Hepatocyte (in vitro differentiated cells): ENCODE data around the gene NAV2. TPM values are rescaled to one million over a fixed set of nuclear protein-coding genes. Genes with fewer than 3 reads are reported as not detected.

ENCODE experiments used
- DNase-seq: peaks from one replicate; pipeline ENCODE4 v3.0.0-alpha.2; 2016; ENCODE audit warnings: low spot score
- H2AFZ ChIP-seq: fragments of 200-600 bp; sonication (generic); 2 replicates; pipeline ENCODE4 v1.6.0; 2016; ENCODE audit warnings: antibody characterized with exemption, mild to moderate bottlenecking
- H3K27ac ChIP-seq: fragments of 200-600 bp; sonication (generic); 2 replicates; pipeline ENCODE4 v1.5.1; 2016; ENCODE audit warnings: mild to moderate bottlenecking
- H3K27me3 ChIP-seq: fragments of 200-600 bp; sonication (generic); 2 replicates; pipeline ENCODE4 v1.6.1; 2016
- H3K36me3 ChIP-seq: fragments of 200-600 bp; sonication (generic); replicated peaks from 2 replicates; pipeline ENCODE4 v1.5.1; 2016; ENCODE audit warnings: low read depth; ENCODE audit not compliant: insufficient read depth
- H3K4me1 ChIP-seq: fragments of 200-600 bp; sonication (generic); 2 replicates; pipeline ENCODE4 v1.5.1; 2016; ENCODE audit warnings: mild to moderate bottlenecking, moderate library complexity; ENCODE audit not compliant: insufficient read depth
- H3K4me2 ChIP-seq: fragments of 200-600 bp; sonication (generic); 2 replicates; pipeline ENCODE4 v1.6.0; 2016
- H3K4me3 ChIP-seq: fragments of 200-600 bp; sonication (generic); 2 replicates; pipeline ENCODE4 v1.5.1; 2016; ENCODE audit warnings: mild to moderate bottlenecking
- H3K79me2 ChIP-seq: fragments of 200-600 bp; sonication (generic); 2 replicates; pipeline ENCODE4 v1.6.0; 2017; ENCODE audit warnings: mild to moderate bottlenecking
- H3K9me2 ChIP-seq: fragments of 200-600 bp; sonication (generic); replicated peaks from 2 replicates; pipeline ENCODE4 v1.6.0; 2017; ENCODE audit warnings: mild to moderate bottlenecking; ENCODE audit not compliant: insufficient read depth
- H3K9me3 ChIP-seq: fragments of 200-600 bp; sonication (generic); 2 replicates; pipeline ENCODE4 v1.5.1; 2016; ENCODE audit warnings: low read depth, mild to moderate bottlenecking
- H4K20me1 ChIP-seq: fragments of 200-600 bp; sonication (generic); 2 replicates; pipeline ENCODE4 v1.6.0; 2016; ENCODE audit warnings: mild to moderate bottlenecking; ENCODE audit not compliant: insufficient read depth, poor library complexity, severe bottlenecking
- CTCF ChIP-seq: fragments of 200-600 bp; sonication (generic); IDR thresholded peaks from 2 replicates; pipeline ENCODE4 v1.5.1; 2016; ENCODE audit warnings: antibody characterized with exemption, mild to moderate bottlenecking; ENCODE audit not compliant: poor library complexity
- EZH2 ChIP-seq: fragments of 200-600 bp; sonication (generic); IDR thresholded peaks from 2 replicates; pipeline ENCODE4 v1.6.1; 2016; ENCODE audit warnings: antibody characterized with exemption, mild to moderate bottlenecking, borderline replicate concordance
- EZH2phosphoT487 ChIP-seq: fragments of 200-600 bp; sonication (generic); IDR thresholded peaks from one replicate; pipeline ENCODE4 v1.6.1; 2018; ENCODE audit warnings: antibody characterized with exemption, mild to moderate bottlenecking, low read depth, moderate library complexity; ENCODE audit not compliant: unreplicated experiment, severe bottlenecking
- WGBS: methylation state at CpG from one replicate; pipeline ENCODE4 v1.1.6; 2016; ENCODE audit warnings: low lambda C conversion rate; ENCODE audit errors: missing lambda C conversion rate; 5-methylcytosine and 5-hydroxymethylcytosine counted together
- polyA plus RNA-seq: library from polyadenylated mRNA; unstranded; fragments of >200 nt; fragmentation: Nextera tagmentation; extraction: Ambion mirVana; gene quantifications from 2 replicates; pipeline ENCODE4 v1.2.1, GENCODE V29; 2016
- total RNA-seq: library from RNA; depleted of rRNA; stranded (reverse); fragments of >200 nt; gene quantifications from 2 replicates; pipeline ENCODE4 v1.2.3, GENCODE V29; 2014

Gene NAV2
- total and polyA plus RNA-seq, 2 experiments from 2014 or later, result 23.7 to 30.8 TPM

- H3K79me2 ChIP-seq, result no peaks in the 10 kb centered on the region
- no peaks in the 10 kb centered on the region for H4K20me1 ChIP-seq
- H2AFZ ChIP-seq, result no peak overlapping the region
- no peak overlapping the region for H3K4me3 ChIP-seq
- no peak overlapping the region for H3K4me2 ChIP-seq
- peaks cover 14% of the 10 kb centered on the region for H3K4me1 ChIP-seq
- no peaks in the 10 kb centered on the region for H3K9me3 ChIP-seq
- no peak overlapping the region for H3K27ac ChIP-seq
- no peaks in the 10 kb centered on the region for H3K27me3 ChIP-seq
- H3K9me2 ChIP-seq, result no peaks in the 10 kb centered on the region
- no peaks in the 10 kb centered on the region for H3K36me3 ChIP-seq
- DNase-seq, result no peak
- WGBS, result 79% methylated on average over 4 of the region's 4 CpGs
- TF ChIP-seq EZH2 (no peak), EZH2phosphoT487 (no peak), CTCF (no peak)
Observed at GRCh38 chr11:19935507-19935906, 222.9 kb downstream of the NAV2 start.

- Histone ChIP-seq H3K9me3 (no peaks in the 10 kb centered on the region), H3K4me1 (peaks cover 5% of the 10 kb centered on the region), H3K4me2 (no peak overlapping the region), H3K4me3 (no peak overlapping the region), H3K27me3 (no peaks in the 10 kb centered on the region), H3K27ac (no peak overlapping the region), H3K36me3 (no peaks in the 10 kb centered on the region), H3K79me2 (no peaks in the 10 kb centered on the region), H3K9me2 (no peaks in the 10 kb centered on the region), H4K20me1 (no peaks in the 10 kb centered on the region), H2AFZ (no peak overlapping the region)
- no peak for DNase-seq
- 94% methylated on average over 9 of the region's 9 CpGs for WGBS
- TF ChIP-seq EZH2phosphoT487, result no peak
- no peak for TF ChIP-seq CTCF
- TF ChIP-seq EZH2, result no peak
Observed at GRCh38 chr11:19936461-19936860, 223.8 kb downstream of the NAV2 start.

GRCh38 chr11:19938169-19938856 is 225.7 kb downstream of the NAV2 start:
- no peaks in the 10 kb centered on the region for H3K4me1 ChIP-seq
- H3K27ac ChIP-seq, result no peak overlapping the region
- H4K20me1 ChIP-seq, result no peaks in the 10 kb centered on the region
- no peak overlapping the region for H2AFZ ChIP-seq
- H3K9me2 ChIP-seq, result no peaks in the 10 kb centered on the region
- H3K4me3 ChIP-seq, result no peak overlapping the region
- H3K9me3 ChIP-seq, result no peaks in the 10 kb centered on the region
- no peaks in the 10 kb centered on the region for H3K27me3 ChIP-seq
- peak; percentile 74 for DNase-seq
- no peaks in the 10 kb centered on the region for H3K36me3 ChIP-seq
- TF ChIP-seq EZH2 (no peak), EZH2phosphoT487 (no peak), CTCF (peak; percentile 76)
- H3K79me2 ChIP-seq, result no peaks in the 10 kb centered on the region
- H3K4me2 ChIP-seq, result no peak overlapping the region
- 62% methylated on average over 10 of the region's 10 CpGs for WGBS
